GM19351 (cell line): ENCODE results near the gene SSBP3.

Source experiments
- ATAC-seq: cut with Tn5 transposase; IDR thresholded peaks from one replicate; pipeline ENCODE4 v1.9.1; 2021; ENCODE audit warnings: mild to moderate bottlenecking, moderate library complexity; ENCODE audit not compliant: unreplicated experiment

SSBP3 gene

GRCh38 chr1:54291276-54292001 is 114.8 kb downstream of the SSBP3 start:
- ATAC-seq: no peak

DNA sequence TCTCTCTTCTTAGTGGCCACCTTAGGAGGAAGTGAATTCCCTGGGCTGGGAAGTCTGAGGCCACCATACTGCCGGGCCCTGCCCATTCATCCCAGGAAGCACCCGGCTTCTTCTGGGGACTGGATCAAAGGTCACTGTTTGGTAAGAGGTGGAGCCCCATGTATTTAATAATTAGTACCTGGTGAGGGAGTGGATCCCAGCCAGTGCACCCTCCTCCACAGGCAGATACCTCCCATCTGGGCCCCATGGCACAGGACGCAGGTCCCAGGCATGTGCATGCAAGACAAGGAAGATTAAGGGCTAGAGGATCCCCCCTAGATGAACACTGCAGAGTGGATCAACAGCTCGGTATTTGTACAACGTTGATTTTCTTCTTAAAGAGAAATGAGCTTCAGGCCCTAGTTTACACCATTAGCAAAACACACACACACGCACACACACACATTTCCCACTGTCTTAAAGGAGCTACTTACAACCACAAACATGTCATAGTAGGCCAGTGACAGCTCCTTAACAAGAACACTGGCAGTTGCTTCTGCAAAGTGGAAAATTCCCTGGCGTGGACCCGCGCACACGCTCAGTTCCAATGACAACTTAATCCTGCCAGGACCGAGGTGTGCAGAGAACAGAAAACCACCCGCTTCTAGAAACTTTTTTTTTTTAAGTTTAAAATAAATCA is 115.5 kb downstream of the SSBP3 start:
- no peak for ATAC-seq

GRCh38 chr1:54289712-54290233 is 116.4 kb downstream of the SSBP3 start:
- no peak for ATAC-seq

DNA sequence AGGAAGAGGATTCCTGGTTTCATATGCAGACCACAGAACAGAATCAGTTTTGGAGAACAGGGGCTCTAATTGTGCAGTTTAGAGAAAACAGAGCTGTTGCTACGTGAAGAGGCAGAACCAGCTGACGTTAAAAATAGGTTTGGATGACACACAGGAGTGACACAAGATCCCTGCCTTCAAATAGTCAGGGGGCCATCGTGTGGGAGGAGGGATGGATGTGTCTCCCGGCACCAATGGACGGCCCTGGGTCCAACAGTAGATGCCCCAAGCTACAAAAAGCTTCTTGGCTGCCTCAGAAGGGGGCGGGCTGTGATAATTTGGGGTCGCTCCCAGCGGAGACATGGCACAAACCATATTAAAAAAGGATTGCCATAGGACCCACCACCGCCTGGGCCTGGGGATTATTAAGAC is 118.4 kb downstream of the SSBP3 start:
- no peak for ATAC-seq

DNA sequence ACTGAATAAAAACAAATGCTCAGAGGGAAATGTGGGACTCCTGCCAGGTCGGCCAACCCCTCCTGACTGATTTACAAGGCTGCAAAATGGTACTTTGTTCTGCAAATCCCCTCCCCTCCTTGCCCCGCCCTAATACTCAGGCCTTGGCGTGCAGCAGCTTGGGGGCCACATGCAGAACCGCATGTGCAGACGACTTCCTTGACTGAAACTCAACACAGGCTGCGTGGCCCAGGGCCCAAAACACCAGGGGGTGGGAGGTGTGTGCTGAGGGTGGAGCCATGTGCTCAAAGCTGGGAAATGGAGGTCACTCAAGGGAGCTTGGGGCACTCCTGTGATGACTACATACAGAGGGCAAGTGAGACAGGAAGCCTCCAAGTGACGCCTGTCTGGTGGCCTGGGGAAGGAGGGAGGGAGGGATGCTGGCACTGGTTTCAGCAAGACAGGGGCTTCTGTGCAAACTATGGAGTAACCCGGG is 119.0 kb downstream of the SSBP3 start:
- no peak for ATAC-seq

DNA sequence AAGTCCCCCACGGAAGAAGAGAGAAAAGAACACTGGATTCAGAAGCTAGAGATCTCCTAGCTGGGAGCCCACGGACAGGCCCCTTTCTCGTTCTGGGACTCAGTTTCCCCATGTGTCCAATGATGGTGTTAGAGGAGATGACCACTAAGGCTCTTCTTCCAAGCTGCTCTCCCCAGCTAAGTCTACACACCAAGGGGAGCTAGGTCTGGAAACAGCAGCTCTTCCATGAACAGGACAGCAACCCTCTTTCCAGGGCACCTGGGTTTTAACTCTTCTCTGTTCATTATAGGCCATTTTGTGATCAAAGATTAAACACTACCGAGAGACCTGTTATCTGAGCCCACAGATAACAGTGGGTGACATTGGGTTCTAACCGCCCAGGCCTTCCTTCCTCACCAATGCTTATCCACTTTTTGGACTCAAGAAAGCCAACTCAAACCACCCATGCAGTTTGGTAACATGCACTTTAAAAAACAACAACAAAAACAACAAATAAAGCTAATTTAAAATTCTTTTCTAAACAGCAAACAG is 120.3 kb downstream of the SSBP3 start:
- no peak for ATAC-seq

DNA sequence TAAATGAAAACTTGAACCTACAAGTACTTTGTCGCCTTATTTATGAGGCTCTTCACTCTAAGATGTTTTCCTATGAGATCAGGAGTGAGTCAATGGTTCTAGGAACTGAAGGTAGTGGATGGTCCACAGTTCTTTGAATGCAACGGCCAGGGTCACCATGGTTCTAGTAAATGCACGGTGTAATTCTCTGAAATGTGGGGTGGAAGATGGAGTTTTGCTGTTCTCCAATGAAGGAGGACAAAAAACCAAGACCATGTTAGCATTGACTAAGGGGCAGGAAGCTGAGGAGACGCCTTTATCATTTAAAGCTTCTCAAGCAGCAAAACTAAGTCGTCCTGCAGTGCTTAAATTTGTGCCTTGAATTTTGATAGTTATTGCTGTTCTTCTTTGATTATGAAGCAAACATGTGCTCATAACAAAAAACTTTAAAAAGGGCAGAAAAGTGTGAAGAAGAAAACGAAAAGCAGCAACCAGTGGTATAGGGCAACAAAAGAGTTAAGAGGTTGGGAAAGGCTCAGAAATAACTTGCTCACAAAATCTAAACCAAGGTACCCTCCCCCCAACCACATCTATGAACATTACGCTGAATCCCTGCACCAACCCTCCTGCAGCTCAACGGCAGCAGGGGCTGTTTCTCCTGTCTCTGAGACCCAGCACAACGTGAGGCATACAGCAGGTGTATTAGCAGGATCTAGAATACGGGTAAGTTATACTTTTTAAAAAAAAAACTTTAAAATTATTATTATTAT is 121.2 kb downstream of the SSBP3 start:
- no peak for ATAC-seq

DNA sequence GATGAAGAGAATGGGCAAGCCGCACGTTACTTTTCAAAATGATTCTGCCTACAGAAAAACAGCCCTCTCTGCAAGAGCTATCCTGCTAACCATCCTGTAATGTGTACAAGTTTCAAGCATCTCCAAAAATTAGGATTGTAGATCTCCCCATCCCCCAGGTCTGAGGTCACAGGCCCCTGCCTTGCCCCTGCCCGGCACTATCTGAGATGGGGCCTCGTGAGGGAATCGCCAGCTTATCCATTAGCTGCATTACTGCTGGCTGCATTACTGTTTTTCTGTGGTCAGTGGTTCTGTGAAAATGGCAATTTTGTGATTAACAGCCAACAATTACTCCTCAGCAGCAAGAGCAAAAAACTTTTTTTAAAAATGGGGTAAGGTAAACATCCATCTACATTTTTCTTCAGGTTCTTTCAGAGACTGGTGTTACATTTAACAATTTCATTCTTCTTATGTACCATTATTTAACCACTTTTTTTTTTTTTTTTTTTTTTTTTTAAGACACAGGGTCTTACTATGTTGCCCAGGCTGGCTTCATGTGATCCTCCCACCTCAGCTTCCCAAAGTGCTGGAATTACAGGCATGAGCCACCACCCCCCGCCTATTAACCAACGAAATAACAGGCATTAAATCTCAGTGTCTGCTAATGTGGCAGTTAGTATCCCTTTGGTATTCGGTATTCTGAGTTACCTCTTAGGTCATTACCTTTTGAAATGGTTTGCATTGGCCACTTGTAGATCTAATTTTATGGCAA is 122.4 kb downstream of the SSBP3 start:
- ATAC-seq: no peak

- no peak for ATAC-seq
Observed at GRCh38 chr1:54282101-54282847, 123.9 kb downstream of the SSBP3 start.

GRCh38 chr1:54280651-54281050 is 125.5 kb downstream of the SSBP3 start:
- no peak for ATAC-seq

DNA sequence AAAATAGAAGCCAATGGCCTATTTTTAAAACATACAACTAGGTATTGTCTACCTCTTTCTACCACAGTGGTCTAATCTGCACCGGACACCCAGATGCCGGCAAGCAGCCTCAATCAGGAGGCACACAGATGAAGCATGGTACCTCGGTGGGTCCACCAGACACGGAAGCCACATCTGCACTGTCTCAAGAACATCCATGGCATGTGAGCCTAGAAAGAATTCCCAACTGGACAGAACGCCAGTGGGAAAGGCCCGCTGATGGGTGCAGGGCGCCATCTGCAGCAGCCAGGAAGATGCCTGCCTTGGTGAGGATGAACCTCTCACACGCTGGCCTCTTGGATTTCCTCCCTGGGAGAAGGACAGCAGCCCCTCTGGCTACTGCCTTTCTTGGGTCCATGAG is 126.7 kb downstream of the SSBP3 start:
- no peak for ATAC-seq

GRCh38 chr1:54278941-54279422 is 127.2 kb downstream of the SSBP3 start:
- ATAC-seq: no peak

GRCh38 chr1:54277451-54278341 is 128.5 kb downstream of the SSBP3 start:
- ATAC-seq: no peak

DNA sequence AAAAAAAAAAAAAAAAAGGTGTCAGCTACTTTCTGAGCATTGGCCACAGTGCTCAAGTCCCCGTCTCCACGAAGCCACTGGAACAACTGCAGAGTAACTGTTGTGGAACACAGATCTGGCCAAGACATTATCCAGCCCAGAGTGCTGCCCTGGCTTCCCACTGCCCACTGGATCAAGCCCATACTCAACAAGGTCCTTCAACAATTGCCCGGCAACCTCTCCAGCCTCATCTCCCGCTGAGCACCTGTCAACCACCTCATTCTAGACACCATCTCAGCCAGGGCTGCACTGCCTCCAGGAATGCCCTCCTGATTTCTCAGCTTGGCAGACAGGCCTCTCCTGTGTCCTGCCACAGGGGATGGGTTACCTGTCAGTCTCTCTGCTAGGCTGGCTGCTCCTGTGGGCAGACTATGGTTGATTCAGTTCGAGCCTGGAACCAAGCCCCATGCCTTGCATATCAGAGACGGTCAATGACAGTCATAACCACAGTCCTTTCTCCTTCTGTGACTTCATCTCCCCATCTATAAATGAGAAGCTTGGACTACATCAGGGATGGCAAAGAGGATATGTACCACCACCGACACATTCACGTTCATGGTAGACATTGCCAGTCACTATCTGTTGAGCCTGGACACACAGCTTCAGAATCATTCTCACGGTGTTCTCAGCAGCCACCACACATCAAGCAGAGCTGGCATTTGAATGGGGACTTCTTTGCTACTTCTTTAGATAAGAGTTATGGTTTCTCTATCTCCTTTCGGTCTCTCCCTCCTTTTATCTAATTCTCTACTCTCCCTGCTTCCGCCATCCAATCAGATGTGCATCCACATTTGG is 129.4 kb downstream of the SSBP3 start:
- no peak for ATAC-seq

- no peak for ATAC-seq
Observed at GRCh38 chr1:54275349-54275748, 130.8 kb downstream of the SSBP3 start.

DNA sequence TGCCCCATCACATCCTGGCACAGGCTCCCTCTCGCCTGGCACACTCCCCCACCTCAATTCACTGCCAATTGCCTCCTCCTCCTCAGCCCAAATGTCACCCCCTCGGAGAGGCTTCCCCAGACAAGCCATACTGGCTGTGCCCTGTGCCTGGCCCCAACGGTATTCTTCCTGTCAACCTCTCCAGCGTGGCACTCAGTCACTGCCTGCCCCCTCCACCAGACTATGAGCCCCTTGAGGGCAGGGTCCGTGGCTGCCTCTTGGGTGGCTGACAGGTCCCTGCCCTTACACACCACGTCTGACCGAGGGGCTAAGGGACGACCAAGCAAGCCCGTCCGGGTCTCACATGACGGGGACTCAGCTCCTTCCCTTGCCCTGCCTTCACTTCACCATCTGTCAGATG is 131.3 kb downstream of the SSBP3 start:
- no peak for ATAC-seq

DNA sequence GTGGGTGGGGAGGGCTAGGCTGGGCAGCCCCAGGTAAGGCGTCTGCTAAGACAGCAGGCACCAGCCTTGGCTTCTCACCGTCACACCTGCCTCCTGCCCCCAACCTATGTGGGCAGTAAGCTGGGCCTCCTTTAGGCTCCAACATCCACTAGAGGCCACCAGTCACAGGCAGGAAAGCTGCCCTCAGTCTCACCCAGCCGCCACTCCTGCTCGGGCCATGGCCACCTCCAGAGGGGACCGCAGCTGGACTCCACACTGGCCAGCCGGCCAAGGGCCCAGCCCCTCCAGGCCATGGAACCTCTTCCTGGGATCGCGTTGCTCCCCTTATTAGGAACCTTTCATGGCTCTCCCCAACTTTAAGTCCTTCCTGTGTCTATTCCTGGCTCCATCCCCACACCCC is 131.7 kb downstream of the SSBP3 start:
- ATAC-seq: no peak

DNA sequence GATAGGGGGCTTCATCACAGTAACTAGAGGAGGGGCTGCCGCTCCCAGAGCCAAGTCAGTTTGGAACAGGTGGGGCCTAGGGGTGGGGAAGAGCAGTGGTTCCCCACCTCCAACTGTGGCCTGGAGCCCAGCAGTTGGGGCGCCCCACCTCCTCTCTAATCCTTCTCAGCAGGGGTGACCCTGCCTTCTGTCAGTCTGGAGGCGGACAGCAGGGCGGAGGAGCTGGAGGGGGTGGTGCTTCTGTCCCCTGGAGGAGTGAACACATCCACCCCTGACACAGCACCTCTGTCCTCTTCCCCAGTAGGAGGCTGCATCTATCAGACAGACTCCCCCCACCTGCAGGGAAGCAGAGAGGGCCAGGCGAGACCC is 132.4 kb downstream of the SSBP3 start:
- ATAC-seq: no peak
